HepG2 (cell line): ENCODE data around the gene MSRB2. TPM values are rescaled to one million over a fixed set of nuclear protein-coding genes. Genes with fewer than 3 reads are reported as not detected.

Experiments
- FOXA3 ChIP-seq: IDR thresholded peaks from 2 replicates; pipeline ENCODE4 v1.6.1; 2016; ENCODE audit warnings: missing genetic modification reagents, missing compliant biosample characterization
- HHEX ChIP-seq: IDR thresholded peaks from 2 replicates; pipeline ENCODE4 v1.6.1; 2016; ENCODE audit warnings: control low read depth
- HNRNPH1 ChIP-seq: fragments of 200-400 bp; formaldehyde crosslinking; optimal IDR thresholded peaks from 2 replicates; pipeline ENCODE3; 2017; ENCODE audit warnings: mild to moderate bottlenecking, low read depth, low read length
- KDM5B ChIP-seq: sonication (generic); formaldehyde crosslinking; IDR thresholded peaks from 2 replicates; pipeline ENCODE4 v1.4.0; 2020; ENCODE audit warnings: missing genetic modification reagents, mild to moderate bottlenecking, borderline replicate concordance
- KLF6 ChIP-seq: IDR thresholded peaks from 2 replicates; pipeline ENCODE4 v1.8.0; 2016; ENCODE audit warnings: missing biosample characterization, missing genetic modification reagents
- KLF9 ChIP-seq: IDR thresholded peaks from 2 replicates; pipeline ENCODE4 v1.6.1; 2016; ENCODE audit warnings: low read depth
- MED13 ChIP-seq: sonication (generic); formaldehyde crosslinking; IDR thresholded peaks from 2 replicates; pipeline ENCODE4 v1.5.0; 2020; ENCODE audit warnings: missing genetic modification reagents
- NR1H2 ChIP-seq: sonication (generic); formaldehyde crosslinking; IDR thresholded peaks from 2 replicates; pipeline ENCODE4 v1.8.1; 2022; ENCODE audit warnings: low read depth, missing genetic modification reagents, borderline replicate concordance
- PRPF4 ChIP-seq: fragments of 200-400 bp; formaldehyde crosslinking; IDR thresholded peaks from 2 replicates; pipeline ENCODE4 v1.6.1; 2016; ENCODE audit warnings: low read length, low read depth; ENCODE audit not compliant: poor library complexity, severe bottlenecking
- SALL1 ChIP-seq: sonication (generic); formaldehyde crosslinking; IDR thresholded peaks from 2 replicates; pipeline ENCODE4 v1.8.0; 2022; ENCODE audit warnings: mild to moderate bottlenecking, missing genetic modification reagents
- TCF12 ChIP-seq, 2 experiments: fragments of 450-650 bp in 1 of 2; sonication (generic) in 1 of 2; formaldehyde crosslinking in 1 of 2; IDR thresholded peaks; 2 replicates each; pipeline versions ENCODE4 v1.6.1 to v1.8.0; 2017 to 2022; ENCODE audit warnings: antibody characterized with exemption in 1 of 2, mild to moderate bottlenecking in 1 of 2, missing genetic modification reagents in 1 of 2, moderate library complexity in 1 of 2
- THAP9 ChIP-seq: sonication (generic); formaldehyde crosslinking; IDR thresholded peaks from 2 replicates; pipeline ENCODE4; 2020; ENCODE audit warnings: missing genetic modification reagents, mild to moderate bottlenecking, borderline replicate concordance
- ZBTB43 ChIP-seq: sonication (generic); formaldehyde crosslinking; conservative IDR thresholded peaks from 2 replicates; pipeline ENCODE4 v1.4.0; 2020; ENCODE audit warnings: missing genetic modification reagents
- ZFP62 ChIP-seq: sonication (generic); formaldehyde crosslinking; IDR thresholded peaks from 2 replicates; pipeline ENCODE4 v1.4.0; 2020; ENCODE audit warnings: missing genetic modification reagents
- ZNF138 ChIP-seq: sonication (generic); formaldehyde crosslinking; IDR thresholded peaks from 2 replicates; pipeline ENCODE4 v1.5.0; 2020; ENCODE audit warnings: mild to moderate bottlenecking, low read depth, missing genetic modification reagents
- ZNF142 ChIP-seq: sonication (generic); formaldehyde crosslinking; IDR thresholded peaks from 2 replicates; pipeline ENCODE4 v1.4.0; 2020; ENCODE audit warnings: missing genetic modification reagents
- ZNF225 ChIP-seq: sonication (generic); formaldehyde crosslinking; IDR thresholded peaks from 2 replicates; pipeline ENCODE4 v1.4.0; 2020; ENCODE audit warnings: mild to moderate bottlenecking, missing genetic modification reagents
- ZNF432 ChIP-seq: sonication (generic); formaldehyde crosslinking; IDR thresholded peaks from 2 replicates; pipeline ENCODE4 v1.5.0; 2020; ENCODE audit warnings: missing genetic modification reagents, mild to moderate bottlenecking, borderline replicate concordance
- ZNF678 ChIP-seq: sonication (generic); formaldehyde crosslinking; IDR thresholded peaks from 2 replicates; pipeline ENCODE4 v1.4.0; 2020; ENCODE audit warnings: mild to moderate bottlenecking, missing genetic modification reagents
- polyA plus RNA-seq, 8 experiments: library from polyadenylated mRNA; depleted of rRNA in 3 of 8; stranded (reverse) in 7 of 8; unstranded in 1 of 8; fragments of >200 nt; fragmentation: Illumina TruSeq in 4 of 8; extraction: Trizol in 4 of 8; gene quantifications; 2 replicates each; pipeline versions ENCODE4 v1.2.1 to v1.2.3, GENCODE V29; 2011 to 2016; ENCODE audit warnings: low read depth in 4 of 8, missing spikeins in 1 of 8, mixed read lengths in 1 of 8; ENCODE audit not compliant: insufficient read depth in 1 of 8
- total RNA-seq, 5 experiments: library from RNA; depleted of rRNA; stranded (reverse); fragments of >200 nt; fragmentation: Illumina TruSeq; extraction: Trizol; gene quantifications; 2 replicates each; pipeline ENCODE4 v1.2.3, GENCODE V29; 2016; ENCODE audit warnings: low read depth in 1 of 5

MSRB2 gene
- total and polyA plus RNA-seq, 2 of the 13 experiments (the other 11 are each of a cell fraction or from before 2014, with no cell fraction given): 8.3 to 22.1 TPM

GRCh38 chr10:23171232-23171876 is 76.0 kb downstream of the MSRB2 start (continued):
- peak; percentile 33; the same call in 1 of the 2 replicates for TF ChIP-seq KDM5B (CRISPR knock-in tag)
- no peak for TF ChIP-seq HHEX (CRISPR knock-in tag)
- no peak for TF ChIP-seq NR1H2 (CRISPR knock-in tag)
- TF ChIP-seq ZNF225 (CRISPR knock-in tag): no peak
- TF ChIP-seq HNRNPH1: no peak
- TF ChIP-seq TCF12 (IDR thresholded peaks at IDR 0.05): no peak
- no peak for TF ChIP-seq TCF12 (CRISPR knock-in tag; IDR thresholded peaks at IDR 0.05)
- no peak for TF ChIP-seq ZFP62 (CRISPR knock-in tag)
- peak; percentile 63 for TF ChIP-seq SALL1 (CRISPR knock-in tag)
- TF ChIP-seq ZNF432 (CRISPR knock-in tag): no peak
- 0 out of 2 replicates have a peak, but pooled peaks have one; percentile 23 for TF ChIP-seq ZBTB43 (CRISPR knock-in tag)
- no peak for TF ChIP-seq MED13 (CRISPR knock-in tag)
- TF ChIP-seq KLF9: no peak
- TF ChIP-seq ZNF142: no peak
- no peak for TF ChIP-seq ZNF678 (CRISPR knock-in tag)
- TF ChIP-seq ZNF138 (CRISPR knock-in tag): no peak
- no peak for TF ChIP-seq THAP9
- no peak for TF ChIP-seq FOXA3 (CRISPR knock-in tag)
- TF ChIP-seq PRPF4: no peak
- TF ChIP-seq KLF6 (CRISPR knock-in tag): no peak
